ENCODE measurements around the gene WWTR1. TPM values are rescaled to one million over a fixed set of nuclear protein-coding genes. Genes with fewer than 3 reads are reported as not detected.

Gene WWTR1
- total RNA-seq, 4 donors from 2014 or later, result 40.3 to 80.4 (median 67.6) TPM

DNA sequence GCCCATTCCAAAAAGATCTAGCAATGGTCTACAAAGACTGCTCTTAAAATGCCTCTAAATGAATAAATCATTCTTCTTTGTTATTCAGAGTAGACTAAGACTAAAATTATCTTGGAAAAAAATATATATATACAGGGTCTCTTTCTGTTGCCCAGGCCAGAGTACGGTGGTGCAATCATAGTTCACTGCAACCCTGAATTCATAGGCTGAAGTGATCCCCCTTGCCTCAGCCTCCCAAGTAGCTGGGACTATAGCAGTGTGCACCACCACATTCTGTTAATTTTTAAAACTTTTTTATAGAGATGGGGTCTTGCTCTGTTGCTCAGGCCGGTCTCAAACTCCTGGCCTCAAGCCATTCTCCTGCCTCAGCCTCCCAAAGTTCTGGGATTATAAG, 18.7 kb downstream of the WWTR1 start:
- 61 to 67% methylated on average over 2 of the region's 2 CpGs for WGBS, 2 donors (ENCODE audit: low coverage in 1 of 2)
- no peaks in the 10 kb centered on the region for H3K9me3 ChIP-seq
- H3K4me3 ChIP-seq, result peak overlapping the region in 1 of 4 donors; percentile 12
- TF ChIP-seq, protein P1, sequence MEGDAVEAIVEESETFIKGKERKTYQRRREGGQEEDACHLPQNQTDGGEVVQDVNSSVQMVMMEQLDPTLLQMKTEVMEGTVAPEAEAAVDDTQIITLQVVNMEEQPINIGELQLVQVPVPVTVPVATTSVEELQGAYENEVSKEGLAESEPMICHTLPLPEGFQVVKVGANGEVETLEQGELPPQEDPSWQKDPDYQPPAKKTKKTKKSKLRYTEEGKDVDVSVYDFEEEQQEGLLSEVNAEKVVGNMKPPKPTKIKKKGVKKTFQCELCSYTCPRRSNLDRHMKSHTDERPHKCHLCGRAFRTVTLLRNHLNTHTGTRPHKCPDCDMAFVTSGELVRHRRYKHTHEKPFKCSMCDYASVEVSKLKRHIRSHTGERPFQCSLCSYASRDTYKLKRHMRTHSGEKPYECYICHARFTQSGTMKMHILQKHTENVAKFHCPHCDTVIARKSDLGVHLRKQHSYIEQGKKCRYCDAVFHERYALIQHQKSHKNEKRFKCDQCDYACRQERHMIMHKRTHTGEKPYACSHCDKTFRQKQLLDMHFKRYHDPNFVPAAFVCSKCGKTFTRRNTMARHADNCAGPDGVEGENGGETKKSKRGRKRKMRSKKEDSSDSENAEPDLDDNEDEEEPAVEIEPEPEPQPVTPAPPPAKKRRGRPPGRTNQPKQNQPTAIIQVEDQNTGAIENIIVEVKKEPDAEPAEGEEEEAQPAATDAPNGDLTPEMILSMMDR (IDR thresholded peaks at IDR 0.05), result no peak
- no peak for TF ChIP-seq POLR2AphosphoS5 (IDR thresholded peaks at IDR 0.05)
- TF ChIP-seq EP300 (IDR thresholded peaks at IDR 0.05; ENCODE audit: low read depth), result no peak
- TF ChIP-seq POLR2A (IDR thresholded peaks at IDR 0.05), result no peak
- H3K27ac ChIP-seq, result peak overlapping the region; percentile 36 to 75 (median 54)
- no peak for DNase-seq
- in situ Hi-C loops (cut with MboI; ENCODE audit: low pct_ligation_motif_present in 1 of 4, low pct_unique_long_range_greater_than_20kb in 1 of 4, low sequenced_read_pairs in 3 of 4), result no loop called here
- intact Hi-C loops (cut with DNase I; ENCODE audit: low total_unique reads), result no loop called here
- no peaks in the 10 kb centered on the region for H3K36me3 ChIP-seq
- H3K27me3 ChIP-seq, result peaks cover 83% of the 10 kb centered on the region
- H3K4me1 ChIP-seq, result peaks cover 2 to 57% (median 14%) of the 10 kb centered on the region in 4 donors

- in situ Hi-C loops (cut with MboI; ENCODE audit: low pct_ligation_motif_present in 1 of 4, low pct_unique_long_range_greater_than_20kb in 1 of 4, low sequenced_read_pairs in 3 of 4) (no loop called here), intact Hi-C loops (cut with DNase I; ENCODE audit: low total_unique reads) (no loop called here)
- Histone ChIP-seq H3K9me3 (no peaks in the 10 kb centered on the region), H3K4me1 (peaks cover 0 to 60% (median 13%) of the 10 kb centered on the region in 4 donors), H3K4me3 (peak overlapping the region in 1 of 4 donors; percentile 12), H3K27ac (peak overlapping the region; percentile 36 to 75 (median 54)), H3K27me3 (peaks cover 84% of the 10 kb centered on the region), H3K36me3 (no peaks in the 10 kb centered on the region)
- DNase-seq, result no peak
- no peak for TF ChIP-seq EP300 (IDR thresholded peaks at IDR 0.05; ENCODE audit: low read depth)
- TF ChIP-seq POLR2AphosphoS5 (IDR thresholded peaks at IDR 0.05), result no peak
- TF ChIP-seq POLR2A (IDR thresholded peaks at IDR 0.05), result no peak
- TF ChIP-seq, protein P1 (IDR thresholded peaks at IDR 0.05), result no peak
- WGBS, 2 donors (ENCODE audit: low coverage in 1 of 2), result 11 to 29% methylated on average over 10 to 15 of the region's 15 CpGs
These were observed 19.4 kb downstream of the WWTR1 start for GRCh38 chr3:149638228-149639092.

DNA sequence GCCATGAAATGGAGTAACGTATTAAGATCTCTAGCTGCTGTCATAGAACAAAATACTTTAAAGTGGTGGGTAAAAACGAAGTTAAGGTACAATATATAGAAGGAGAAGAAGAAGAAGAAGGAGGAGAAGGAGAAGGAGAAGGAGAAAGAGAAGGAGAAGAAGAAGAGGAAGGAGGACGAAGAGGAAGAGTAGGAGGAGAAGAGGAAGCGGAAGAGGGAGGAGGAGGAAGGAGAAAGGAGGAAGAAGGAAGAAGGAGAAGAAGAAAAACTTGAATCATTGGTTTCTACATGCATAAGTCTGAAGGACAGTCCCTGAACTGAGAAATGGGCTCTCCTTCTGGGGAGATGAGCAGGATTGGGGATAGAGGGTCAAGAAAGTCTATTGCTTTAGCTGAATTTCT, 22.4 kb downstream of the WWTR1 start:
- H3K4me1 ChIP-seq, result peaks cover 0 to 34% (median 6%) of the 10 kb centered on the region in 4 donors

GRCh38 chr3:149634573-149634972, 23.3 kb downstream of the WWTR1 start:
- in situ Hi-C loops (cut with MboI; ENCODE audit: low pct_ligation_motif_present in 1 of 4, low pct_unique_long_range_greater_than_20kb in 1 of 4, low sequenced_read_pairs in 3 of 4) (no loop called here), intact Hi-C loops (cut with DNase I; ENCODE audit: low total_unique reads) (no loop called here)
- DNase-seq, result no peak
- TF ChIP-seq POLR2AphosphoS5 (IDR thresholded peaks at IDR 0.05), result no peak
- no peak for TF ChIP-seq POLR2A (IDR thresholded peaks at IDR 0.05)
- TF ChIP-seq, protein P1 (IDR thresholded peaks at IDR 0.05), result no peak
- no peak for TF ChIP-seq EP300 (IDR thresholded peaks at IDR 0.05; ENCODE audit: low read depth)
- Histone ChIP-seq H3K4me1 (peaks cover 0 to 33% (median 6%) of the 10 kb centered on the region in 4 donors), H3K27me3 (peaks cover 88% of the 10 kb centered on the region), H3K36me3 (no peaks in the 10 kb centered on the region), H3K4me3 (no peak overlapping the region), H3K9me3 (no peaks in the 10 kb centered on the region), H3K27ac (no peak overlapping the region)
- WGBS, 2 donors (ENCODE audit: low coverage in 1 of 2), result 90% methylated on average over 4 of the region's 4 CpGs; no CpG with 5 or more reads in 1 of the 2 donors

More for the DNA sequence above, 22.4 kb downstream of the WWTR1 start:
- Histone ChIP-seq H3K4me3 (no peak overlapping the region), H3K36me3 (no peaks in the 10 kb centered on the region), H3K9me3 (no peaks in the 10 kb centered on the region), H3K27ac (no peak overlapping the region), H3K27me3 (peaks cover 91% of the 10 kb centered on the region)
- intact Hi-C loops (cut with DNase I; ENCODE audit: low total_unique reads), result no loop called here
- no peak for TF ChIP-seq POLR2A (IDR thresholded peaks at IDR 0.05)
- TF ChIP-seq, protein P1 (IDR thresholded peaks at IDR 0.05), result no peak
- no peak for TF ChIP-seq POLR2AphosphoS5 (IDR thresholded peaks at IDR 0.05)
- no peak for DNase-seq
- in situ Hi-C loops (cut with MboI; ENCODE audit: low pct_ligation_motif_present in 1 of 4, low pct_unique_long_range_greater_than_20kb in 1 of 4, low sequenced_read_pairs in 3 of 4), result no loop called here
- 70 to 84% methylated on average over 3 to 4 of the region's 4 CpGs for WGBS, 2 donors (ENCODE audit: low coverage in 1 of 2)
